ENCODE results near the gene TOR3A.
"Not testable (repeated sequence)": the region's sequence is repeated elsewhere in the genome, so short reads cannot be mapped to it uniquely, and the experiment has no call there.

TOR3A gene

GRCh38 chr1:179081687-179082332 lies at the start of gene TOR3A:
TOR3A (plus strand) TSS chr1:179082070; CDS start chr1:179082129, 59 bp downstream.
- peak within 1 kb of the TSS; percentile 88 for H3K4me3 ChIP-seq (ENCODE audit: low read depth, low read length)
- peaks cover 7% of the 10 kb centered on the region; the same call in 1 of the 2 replicates for H3K36me3 ChIP-seq (ENCODE audit: control insufficient read depth, insufficient read depth, low read length)
- H3K9me3 ChIP-seq (ENCODE audit: control insufficient read depth, insufficient read depth, low read depth, low read length), result no peaks in the 10 kb centered on the region
- peak within 1 kb of the TSS; percentile 87 for H3K9ac ChIP-seq (ENCODE audit: low read length)
- peak within 1 kb of the TSS; percentile 66; the same call in 1 of the 2 replicates for H3K27ac ChIP-seq (ENCODE audit: low read depth, low read length)
- peaks cover 22% of the 10 kb centered on the region for H3K4me1 ChIP-seq (ENCODE audit: control insufficient read depth, insufficient read depth, low read length)
- no peaks in the 10 kb centered on the region for H3K27me3 ChIP-seq (ENCODE audit: control insufficient read depth, insufficient read depth, low read length)

- no peak overlapping the region for H3K27ac ChIP-seq (ENCODE audit: low read depth, low read length)
- peaks cover 33% of the 10 kb centered on the region for H3K4me1 ChIP-seq (ENCODE audit: control insufficient read depth, insufficient read depth, low read length)
- no peaks in the 10 kb centered on the region for H3K36me3 ChIP-seq (ENCODE audit: control insufficient read depth, insufficient read depth, low read length)
- no peak overlapping the region for H3K9ac ChIP-seq (ENCODE audit: low read length)
- no peak overlapping the region for H3K4me3 ChIP-seq (ENCODE audit: low read depth, low read length)
- H3K9me3 ChIP-seq (ENCODE audit: control insufficient read depth, insufficient read depth, low read depth, low read length), result no peaks in the 10 kb centered on the region
- no peaks in the 10 kb centered on the region for H3K27me3 ChIP-seq (ENCODE audit: control insufficient read depth, insufficient read depth, low read length)
Observed at GRCh38 chr1:179034720-179035119, 47.1 kb upstream of the TOR3A start.

GRCh38 chr1:179036844-179037465 lies 44.9 kb upstream of the TOR3A start:
- Histone ChIP-seq H3K4me3 (ENCODE audit: low read depth, low read length) (no peak overlapping the region), H3K27ac (ENCODE audit: low read depth, low read length) (no peak overlapping the region), H3K9ac (ENCODE audit: low read length) (no peak overlapping the region), H3K36me3 (ENCODE audit: control insufficient read depth, insufficient read depth, low read length) (no peaks in the 10 kb centered on the region), H3K9me3 (ENCODE audit: control insufficient read depth, insufficient read depth, low read depth, low read length) (peaks cover 8% of the 10 kb centered on the region), H3K4me1 (ENCODE audit: control insufficient read depth, insufficient read depth, low read length) (peaks cover 20% of the 10 kb centered on the region), H3K27me3 (ENCODE audit: control insufficient read depth, insufficient read depth, low read length) (no peaks in the 10 kb centered on the region)

GRCh38 chr1:179038528-179039281 lies 43.2 kb upstream of the TOR3A start:
- Histone ChIP-seq H3K36me3 (ENCODE audit: control insufficient read depth, insufficient read depth, low read length) (no peaks in the 10 kb centered on the region), H3K4me1 (ENCODE audit: control insufficient read depth, insufficient read depth, low read length) (peaks cover 15% of the 10 kb centered on the region), H3K4me3 (ENCODE audit: low read depth, low read length) (no peak overlapping the region), H3K27me3 (ENCODE audit: control insufficient read depth, insufficient read depth, low read length) (no peaks in the 10 kb centered on the region), H3K9me3 (ENCODE audit: control insufficient read depth, insufficient read depth, low read depth, low read length) (peaks cover 10% of the 10 kb centered on the region), H3K9ac (ENCODE audit: low read length) (no peak overlapping the region), H3K27ac (ENCODE audit: low read depth, low read length) (no peak overlapping the region)

- H3K27me3 ChIP-seq (ENCODE audit: control insufficient read depth, insufficient read depth, low read length); H3K4me3 ChIP-seq (ENCODE audit: low read depth, low read length); H3K9ac ChIP-seq (ENCODE audit: low read length); H3K4me1 ChIP-seq (ENCODE audit: control insufficient read depth, insufficient read depth, low read length); H3K36me3 ChIP-seq (ENCODE audit: control insufficient read depth, insufficient read depth, low read length); H3K9me3 ChIP-seq (ENCODE audit: control insufficient read depth, insufficient read depth, low read depth, low read length); H3K27ac ChIP-seq (ENCODE audit: low read depth, low read length): not testable (repeated sequence)
Observed at GRCh38 chr1:179039502-179040174, 42.2 kb upstream of the TOR3A start.

GRCh38 chr1:179040175-179040551 lies 41.7 kb upstream of the TOR3A start:
- not testable (repeated sequence) for H3K4me3 ChIP-seq (ENCODE audit: low read depth, low read length); H3K9ac ChIP-seq (ENCODE audit: low read length); H3K9me3 ChIP-seq (ENCODE audit: control insufficient read depth, insufficient read depth, low read depth, low read length); H3K36me3 ChIP-seq (ENCODE audit: control insufficient read depth, insufficient read depth, low read length); H3K4me1 ChIP-seq (ENCODE audit: control insufficient read depth, insufficient read depth, low read length); H3K27me3 ChIP-seq (ENCODE audit: control insufficient read depth, insufficient read depth, low read length); H3K27ac ChIP-seq (ENCODE audit: low read depth, low read length)

GRCh38 chr1:179042087-179042486 lies 39.8 kb upstream of the TOR3A start:
- Histone ChIP-seq H3K9me3 (ENCODE audit: control insufficient read depth, insufficient read depth, low read depth, low read length) (peaks cover 10% of the 10 kb centered on the region), H3K36me3 (ENCODE audit: control insufficient read depth, insufficient read depth, low read length) (no peaks in the 10 kb centered on the region; the same call in 1 of the 2 replicates), H3K9ac (ENCODE audit: low read length) (no peak overlapping the region), H3K27me3 (ENCODE audit: control insufficient read depth, insufficient read depth, low read length) (no peaks in the 10 kb centered on the region), H3K27ac (ENCODE audit: low read depth, low read length) (no peak overlapping the region), H3K4me3 (ENCODE audit: low read depth, low read length) (no peak overlapping the region), H3K4me1 (ENCODE audit: control insufficient read depth, insufficient read depth, low read length) (peaks cover 3% of the 10 kb centered on the region; the same call in 1 of the 2 replicates)

- Histone ChIP-seq H3K4me1 (ENCODE audit: control insufficient read depth, insufficient read depth, low read length) (peaks cover 3% of the 10 kb centered on the region; the same call in 1 of the 2 replicates), H3K27me3 (ENCODE audit: control insufficient read depth, insufficient read depth, low read length) (no peaks in the 10 kb centered on the region), H3K36me3 (ENCODE audit: control insufficient read depth, insufficient read depth, low read length) (no peaks in the 10 kb centered on the region; the same call in 1 of the 2 replicates), H3K27ac (ENCODE audit: low read depth, low read length) (no peak overlapping the region), H3K4me3 (ENCODE audit: low read depth, low read length) (no peak overlapping the region), H3K9ac (ENCODE audit: low read length) (no peak overlapping the region), H3K9me3 (ENCODE audit: control insufficient read depth, insufficient read depth, low read depth, low read length) (peaks cover 10% of the 10 kb centered on the region)
Observed at GRCh38 chr1:179042700-179043099, 39.2 kb upstream of the TOR3A start.

- Histone ChIP-seq H3K4me3 (ENCODE audit: low read depth, low read length) (no peak overlapping the region), H3K9ac (ENCODE audit: low read length) (no peak overlapping the region), H3K36me3 (ENCODE audit: control insufficient read depth, insufficient read depth, low read length) (no peaks in the 10 kb centered on the region; the same call in 1 of the 2 replicates), H3K9me3 (ENCODE audit: control insufficient read depth, insufficient read depth, low read depth, low read length) (peaks cover 10% of the 10 kb centered on the region), H3K27me3 (ENCODE audit: control insufficient read depth, insufficient read depth, low read length) (no peaks in the 10 kb centered on the region), H3K4me1 (ENCODE audit: control insufficient read depth, insufficient read depth, low read length) (peaks cover 3% of the 10 kb centered on the region; the same call in 1 of the 2 replicates), H3K27ac (ENCODE audit: low read depth, low read length) (no peak overlapping the region)
Observed at GRCh38 chr1:179043266-179043665, 38.6 kb upstream of the TOR3A start.

- Histone ChIP-seq H3K4me3 (ENCODE audit: low read depth, low read length) (no peak overlapping the region), H3K36me3 (ENCODE audit: control insufficient read depth, insufficient read depth, low read length) (no peaks in the 10 kb centered on the region; the same call in 1 of the 2 replicates), H3K9me3 (ENCODE audit: control insufficient read depth, insufficient read depth, low read depth, low read length) (peaks cover 10% of the 10 kb centered on the region), H3K27me3 (ENCODE audit: control insufficient read depth, insufficient read depth, low read length) (no peaks in the 10 kb centered on the region), H3K27ac (ENCODE audit: low read depth, low read length) (no peak overlapping the region), H3K4me1 (ENCODE audit: control insufficient read depth, insufficient read depth, low read length) (no peaks in the 10 kb centered on the region), H3K9ac (ENCODE audit: low read length) (no peak overlapping the region)
Observed at GRCh38 chr1:179043907-179044306, 38.0 kb upstream of the TOR3A start.
